LNCaP clone FGC (cell line): ENCODE data around the gene OR51B4.
"Not testable (repeated sequence)": the region's sequence is repeated elsewhere in the genome, so short reads cannot be mapped to it uniquely, and the experiment has no call there.

Source experiments
- DNase-seq: peaks from one replicate; pipeline ENCODE4 v3.0.0-alpha.2; 2011; ENCODE audit warnings: low read depth
- H3K4me3 ChIP-seq: 2 replicates; pipeline ENCODE4 v1.5.1; 2011; ENCODE audit warnings: mild to moderate bottlenecking, low read depth, low read length, control low read depth
- CTCF ChIP-seq: IDR thresholded peaks from 2 replicates; pipeline ENCODE4 v1.5.1; 2012; ENCODE audit warnings: mild to moderate bottlenecking; ENCODE audit not compliant: control insufficient read depth, insufficient read depth; ENCODE audit errors: extremely low read depth

Gene OR51B4

GRCh38 chr11:5339771-5340322, 38.1 kb upstream of the OR51B4 start:
- no peak for TF ChIP-seq CTCF
- no peak for DNase-seq
- no peak overlapping the region for H3K4me3 ChIP-seq

- not testable (repeated sequence) for H3K4me3 ChIP-seq, DNase-seq
Observed at GRCh38 chr11:5337253-5337652, 35.5 kb upstream of the OR51B4 start.

- no peak for TF ChIP-seq CTCF
- DNase-seq = no peak
- H3K4me3 ChIP-seq = no peak overlapping the region
Observed at GRCh38 chr11:5336331-5336730, 34.6 kb upstream of the OR51B4 start.

GRCh38 chr11:5335170-5335569, 33.4 kb upstream of the OR51B4 start:
- TF ChIP-seq CTCF = no peak
- no peak overlapping the region for H3K4me3 ChIP-seq
- DNase-seq = no peak

GRCh38 chr11:5324197-5324596, 22.5 kb upstream of the OR51B4 start, which contains the start of gene OR51B2:
Gene OR51B2 (minus strand): TSS chr11:5324297. CDS start chr11:5324297, 0 bp downstream.
- H3K4me3 ChIP-seq = no peak within 1 kb of the TSS
- DNase-seq = no peak
- TF ChIP-seq CTCF = no peak

- DNase-seq = peak; percentile 22
Observed at GRCh38 chr11:5317292-5317691, 15.5 kb upstream of the OR51B4 start.

GRCh38 chr11:5313326-5314023, 11.7 kb upstream of the OR51B4 start:
- DNase-seq, H3K4me3 ChIP-seq: not testable (repeated sequence)

More at GRCh38 chr11:5317292-5317691, 15.5 kb upstream of the OR51B4 start:
- TF ChIP-seq CTCF = 0 out of 2 replicates have a peak, but pooled peaks have one; percentile 19
- H3K4me3 ChIP-seq = no peak overlapping the region

- no peak for DNase-seq
- no peak overlapping the region for H3K4me3 ChIP-seq
- TF ChIP-seq CTCF = no peak
Observed at GRCh38 chr11:5310423-5310822, 8.7 kb upstream of the OR51B4 start.
